Measurements from ENCODE around the gene DIP2C. TPM values are rescaled to one million over a fixed set of nuclear protein-coding genes. Genes with fewer than 3 reads are reported as not detected.

Gene DIP2C
- total and polyA plus RNA-seq, 2 donors from 2014 or later, result 6.2 to 22.6 TPM

- Histone ChIP-seq H3K9ac (ENCODE audit: low read length in 3 of 3) (no peak overlapping the region), H3K27me3 (ENCODE audit: control insufficient read depth, insufficient read depth, low read length) (no peaks in the 10 kb centered on the region), H3K4me1 (ENCODE audit: control insufficient read depth in 2 of 3, insufficient read depth in 2 of 3, low read depth in 1 of 3, low read length in 3 of 3) (no peaks in the 10 kb centered on the region), H3K36me3 (ENCODE audit: control insufficient read depth in 2 of 3, insufficient read depth in 3 of 3, low read length in 3 of 3) (peaks cover 2 to 22% (median 21%) of the 10 kb centered on the region in 3 donors), H3K27ac (ENCODE audit: low read depth in 2 of 2, low read length in 2 of 2) (no peak overlapping the region), H3K9me3 (ENCODE audit: control insufficient read depth in 2 of 3, insufficient read depth in 1 of 3, low read length in 3 of 3) (no peaks in the 10 kb centered on the region), H3K4me3 (ENCODE audit: low read length in 3 of 3) (no peak overlapping the region)
- no peak for FAIRE-seq
- no peak for DNase-seq
- TF ChIP-seq CTCF (IDR thresholded peaks at IDR 0.05; ENCODE audit: borderline replicate concordance, extremely low read depth, insufficient read depth), result no peak
- intact Hi-C loops (cut with DNase I), result no loop called here
These were observed 413.8 kb downstream of the DIP2C start for GRCh38 chr10:275680-276079.

GRCh38 chr10:274866-275265 is 414.6 kb downstream of the DIP2C start:
- Histone ChIP-seq H3K27ac (ENCODE audit: low read depth in 2 of 2, low read length in 2 of 2) (no peak overlapping the region), H3K4me3 (ENCODE audit: low read length in 3 of 3) (no peak overlapping the region), H3K9ac (ENCODE audit: low read length in 3 of 3) (no peak overlapping the region), H3K9me3 (ENCODE audit: control insufficient read depth in 2 of 3, insufficient read depth in 1 of 3, low read length in 3 of 3) (no peaks in the 10 kb centered on the region), H3K4me1 (ENCODE audit: control insufficient read depth in 2 of 3, insufficient read depth in 2 of 3, low read depth in 1 of 3, low read length in 3 of 3) (no peaks in the 10 kb centered on the region), H3K36me3 (ENCODE audit: control insufficient read depth in 2 of 3, insufficient read depth in 3 of 3, low read length in 3 of 3) (peaks cover 2 to 15% (median 14%) of the 10 kb centered on the region in 3 donors), H3K27me3 (ENCODE audit: control insufficient read depth, insufficient read depth, low read length) (no peaks in the 10 kb centered on the region)
- intact Hi-C loops (cut with DNase I), result no loop called here
- DNase-seq (no peak), FAIRE-seq (no peak)
- no peak for TF ChIP-seq CTCF (IDR thresholded peaks at IDR 0.05; ENCODE audit: borderline replicate concordance, extremely low read depth, insufficient read depth)

GRCh38 chr10:273088-273487 is 416.4 kb downstream of the DIP2C start:
- no peaks in the 10 kb centered on the region for H3K27me3 ChIP-seq (ENCODE audit: control insufficient read depth, insufficient read depth, low read length)
- peaks cover 2 to 6% (median 4%) of the 10 kb centered on the region in 3 donors for H3K36me3 ChIP-seq (ENCODE audit: control insufficient read depth in 2 of 3, insufficient read depth in 3 of 3, low read length in 3 of 3)
- H3K9ac ChIP-seq (ENCODE audit: low read length in 3 of 3), result no peak overlapping the region
- DNase-seq (no peak), FAIRE-seq (no peak)
- H3K4me3 ChIP-seq (ENCODE audit: low read length in 3 of 3), result no peak overlapping the region
- TF ChIP-seq CTCF (IDR thresholded peaks at IDR 0.05; ENCODE audit: borderline replicate concordance, extremely low read depth, insufficient read depth), result no peak
- intact Hi-C loops (cut with DNase I), result no loop called here
- H3K27ac ChIP-seq (ENCODE audit: low read depth in 2 of 2, low read length in 2 of 2), result no peak overlapping the region
- no peaks in the 10 kb centered on the region for H3K9me3 ChIP-seq (ENCODE audit: control insufficient read depth in 2 of 3, insufficient read depth in 1 of 3, low read length in 3 of 3)
- no peaks in the 10 kb centered on the region for H3K4me1 ChIP-seq (ENCODE audit: control insufficient read depth in 2 of 3, insufficient read depth in 2 of 3, low read depth in 1 of 3, low read length in 3 of 3)

GRCh38 chr10:271722-272121 is 417.7 kb downstream of the DIP2C start:
- DNase-seq (no peak), FAIRE-seq (no peak)
- no peaks in the 10 kb centered on the region for H3K9me3 ChIP-seq (ENCODE audit: control insufficient read depth in 2 of 3, insufficient read depth in 1 of 3, low read length in 3 of 3)
- no peak for TF ChIP-seq CTCF (IDR thresholded peaks at IDR 0.05; ENCODE audit: borderline replicate concordance, extremely low read depth, insufficient read depth)
- H3K27me3 ChIP-seq (ENCODE audit: control insufficient read depth, insufficient read depth, low read length), result no peaks in the 10 kb centered on the region
- no peak overlapping the region for H3K9ac ChIP-seq (ENCODE audit: low read length in 3 of 3)
- peaks cover 0 to 4% (median 0%) of the 10 kb centered on the region in 3 donors for H3K36me3 ChIP-seq (ENCODE audit: control insufficient read depth in 2 of 3, insufficient read depth in 3 of 3, low read length in 3 of 3)
- H3K4me1 ChIP-seq (ENCODE audit: control insufficient read depth in 2 of 3, insufficient read depth in 2 of 3, low read depth in 1 of 3, low read length in 3 of 3), result no peaks in the 10 kb centered on the region
- no peak overlapping the region for H3K4me3 ChIP-seq (ENCODE audit: low read length in 3 of 3)
- intact Hi-C loops (cut with DNase I), result no loop called here
- H3K27ac ChIP-seq (ENCODE audit: low read depth in 2 of 2, low read length in 2 of 2), result no peak overlapping the region

All from kidney (tissue), 14 donors.